HepG2 (cell line): ENCODE results near the gene ATF7IP. TPM values are rescaled to one million over a fixed set of nuclear protein-coding genes. Genes with fewer than 3 reads are reported as not detected.

Source experiments
- HOXA3 ChIP-seq: sonication (generic); formaldehyde crosslinking; IDR thresholded peaks from 2 replicates; pipeline ENCODE4 v1.5.0; 2020; ENCODE audit warnings: missing genetic modification reagents
- MAX ChIP-seq: IDR thresholded peaks from 2 replicates; pipeline ENCODE4 v1.6.1; 2012; ENCODE audit warnings: inconsistent platforms
- POGZ ChIP-seq: sonication (generic); formaldehyde crosslinking; IDR thresholded peaks from 2 replicates; pipeline ENCODE4 v1.4.0; 2020; ENCODE audit warnings: mild to moderate bottlenecking, missing genetic modification reagents
- RAD51 ChIP-seq: fragments of 450-650 bp; IDR thresholded peaks from 2 replicates; pipeline ENCODE4 v1.6.1; 2016; ENCODE audit warnings: borderline replicate concordance
- USF2 ChIP-seq, 2 experiments: sonication (generic) in 1 of 2; formaldehyde crosslinking in 1 of 2; IDR thresholded peaks; 2 replicates each; pipeline versions ENCODE4 v1.5.1 to v1.6.1; 2011 to 2020; ENCODE audit warnings: borderline replicate concordance in 1 of 2, low read depth in 1 of 2, low read length in 1 of 2, mild to moderate bottlenecking in 1 of 2, missing genetic modification reagents in 1 of 2, moderate library complexity in 1 of 2
- YY1 ChIP-seq: IDR thresholded peaks from 2 replicates; pipeline ENCODE4 v1.6.1; 2011; ENCODE audit warnings: low read length, low read depth, moderate library complexity, mild to moderate bottlenecking; ENCODE audit not compliant: insufficient read depth, insufficient replicate concordance
- ZBTB38 ChIP-seq: sonication (generic); formaldehyde crosslinking; IDR thresholded peaks from 2 replicates; pipeline ENCODE4 v1.5.1; 2020; ENCODE audit warnings: mild to moderate bottlenecking, missing genetic modification reagents
- ZFP91 ChIP-seq: sonication (generic); formaldehyde crosslinking; IDR thresholded peaks from 2 replicates; pipeline ENCODE4 v1.9.0; 2022; ENCODE audit warnings: missing genetic modification reagents, mild to moderate bottlenecking, borderline replicate concordance
- ZGPAT ChIP-seq: IDR thresholded peaks from 2 replicates; pipeline ENCODE4 v1.6.1; 2016; ENCODE audit warnings: mild to moderate bottlenecking
- ZHX2 ChIP-seq, 2 experiments: sonication (generic) in 1 of 2; formaldehyde crosslinking in 1 of 2; IDR thresholded peaks; 2 replicates each; pipeline versions ENCODE4 v1.6.1 to v1.9.0; 2014 to 2022; ENCODE audit warnings: antibody characterized with exemption in 1 of 2, borderline replicate concordance in 1 of 2, inconsistent platforms in 1 of 2, low read depth in 1 of 2, missing genetic modification reagents in 1 of 2
- ZMYM4 ChIP-seq: sonication (generic); formaldehyde crosslinking; IDR thresholded peaks from 2 replicates; pipeline ENCODE4 v1.8.1; 2023; ENCODE audit warnings: mild to moderate bottlenecking, missing genetic modification reagents
- ZNF513 ChIP-seq: sonication (generic); formaldehyde crosslinking; conservative IDR thresholded peaks from 2 replicates; pipeline ENCODE4 v1.5.0; 2020; ENCODE audit warnings: missing genetic modification reagents
- polyA plus RNA-seq, 8 experiments: library from polyadenylated mRNA; depleted of rRNA in 3 of 8; stranded (reverse) in 7 of 8; unstranded in 1 of 8; fragments of >200 nt; fragmentation: Illumina TruSeq in 4 of 8; extraction: Trizol in 4 of 8; gene quantifications; 2 replicates each; pipeline versions ENCODE4 v1.2.1 to v1.2.3, GENCODE V29; 2011 to 2016; ENCODE audit warnings: low read depth in 4 of 8, missing spikeins in 1 of 8, mixed read lengths in 1 of 8; ENCODE audit not compliant: insufficient read depth in 1 of 8
- total RNA-seq, 5 experiments: library from RNA; depleted of rRNA; stranded (reverse); fragments of >200 nt; fragmentation: Illumina TruSeq; extraction: Trizol; gene quantifications; 2 replicates each; pipeline ENCODE4 v1.2.3, GENCODE V29; 2016; ENCODE audit warnings: low read depth in 1 of 5

The ATF7IP gene
- total and polyA plus RNA-seq, 2 of the 13 experiments (the other 11 are each of a cell fraction or from before 2014, with no cell fraction given): 1.8 to 11.8 TPM

- TF ChIP-seq ZHX2 (IDR thresholded peaks at IDR 0.05; ENCODE audit: low read depth) (peak; percentile 47; the same call in 1 of the 2 replicates), ZHX2 (CRISPR knock-in tag; IDR thresholded peaks at IDR 0.05; ENCODE audit: borderline replicate concordance) (no peak), RAD51 (peak; percentile 34; the same call in 1 of the 2 replicates), ZBTB38 (CRISPR knock-in tag) (peak; percentile 69; the same call in 1 of the 2 replicates), ZFP91 (peak; percentile 28; the same call in 1 of the 2 replicates), USF2 (IDR thresholded peaks at IDR 0.05; ENCODE audit: low read depth, low read length) (peak; percentile 34; the same call in 1 of the 2 replicates), USF2 (CRISPR knock-in tag; IDR thresholded peaks at IDR 0.05; ENCODE audit: borderline replicate concordance) (peak; percentile 73; the same call in 1 of the 2 replicates), ZMYM4 (CRISPR knock-in tag) (peak; percentile 69), HOXA3 (CRISPR knock-in tag) (peak; percentile 75), ZNF513 (CRISPR knock-in tag) (no peak), YY1 (peak; percentile 78), ZGPAT (peak; percentile 25; the same call in 1 of the 2 replicates), MAX (peak; percentile 60), POGZ (peak; percentile 76; the same call in 1 of the 2 replicates)
Observed at GRCh38 chr12:14365294-14366208, at the start of gene ATF7IP (continued).
